CD4-positive, CD25-positive, alpha-beta regulatory T cell (primary cell): ENCODE data around the gene MPP4. TPM values are rescaled to one million over a fixed set of nuclear protein-coding genes. Genes with fewer than 3 reads are reported as not detected.

Source experiments
- ATAC-seq, 2 donors: fragments of 150-1000 bp; cut with Tn5 transposase; one replicate each; pipeline ENCODE4 v1.10.0; 2021; ENCODE audit warnings: low read depth in 2 of 2, moderate number of reproducible peaks in 2 of 2, moderate library complexity in 1 of 2
- DNase-seq, 3 donors: peaks; one replicate each; pipeline versions ENCODE4 v3.0.0 to v3.0.0-alpha.2; 2012 to 2022; ENCODE audit warnings: mixed read lengths in 1 of 3
- H3K27ac ChIP-seq: one replicate; pipeline ENCODE4 v1.7.0; 2013; ENCODE audit warnings: mild to moderate bottlenecking, low read length; ENCODE audit not compliant: insufficient read depth, poor library complexity, severe bottlenecking
- H3K27me3 ChIP-seq: one replicate; pipeline ENCODE4 v1.7.0; 2013; ENCODE audit warnings: low read length; ENCODE audit not compliant: control insufficient read depth, insufficient read depth
- H3K36me3 ChIP-seq: one replicate; pipeline ENCODE4 v1.7.0; 2013; ENCODE audit warnings: mild to moderate bottlenecking, low read length, moderate library complexity; ENCODE audit not compliant: control insufficient read depth, insufficient read depth
- H3K4me1 ChIP-seq: 2 replicates; pipeline ENCODE4 v1.7.0; 2013; ENCODE audit warnings: mild to moderate bottlenecking, low read length; ENCODE audit not compliant: insufficient read depth, control insufficient read depth, poor library complexity, severe bottlenecking
- H3K4me3 ChIP-seq: one replicate; pipeline ENCODE4 v1.7.0; 2013; ENCODE audit warnings: low read depth, mild to moderate bottlenecking, low read length, moderate library complexity
- H3K9me3 ChIP-seq, 2 experiments: 1 replicate in 1 of 2; 2 replicates in 1 of 2; pipeline ENCODE4 v1.7.0; 2013; ENCODE audit warnings: low read length in 2 of 2, mild to moderate bottlenecking in 1 of 2, moderate library complexity in 1 of 2; ENCODE audit not compliant: control insufficient read depth in 2 of 2
- H3K27ac Mint-ChIP-seq, 3 donors: one replicate each; pipeline ENCODE4 v1.8.0; 2020 to 2022; ENCODE audit warnings: mild to moderate bottlenecking in 3 of 3, mixed read lengths in 3 of 3, moderate library complexity in 2 of 3
- H3K27me3 Mint-ChIP-seq: one replicate; pipeline ENCODE4 v1.8.0; 2022; ENCODE audit warnings: mild to moderate bottlenecking, mixed read lengths
- H3K36me3 Mint-ChIP-seq: one replicate; pipeline ENCODE4 v1.8.0; 2020; ENCODE audit warnings: mixed read lengths
- H3K4me1 Mint-ChIP-seq, 4 donors: one replicate each; pipeline ENCODE4 v1.8.0; 2020 to 2022; ENCODE audit warnings: mixed read lengths in 4 of 4, mild to moderate bottlenecking in 1 of 4
- H3K4me3 Mint-ChIP-seq, 4 donors: one replicate each; pipeline ENCODE4 v1.8.0; 2020 to 2022; ENCODE audit warnings: mild to moderate bottlenecking in 4 of 4, mixed read lengths in 4 of 4, moderate library complexity in 3 of 4
- H3K9me3 Mint-ChIP-seq, 7 donors: one replicate each; pipeline ENCODE4 v1.8.0; 2020 to 2022; ENCODE audit warnings: mixed read lengths in 7 of 7, mild to moderate bottlenecking in 3 of 7, moderate library complexity in 2 of 7
- polyA plus RNA-seq, 4 donors: library from polyadenylated mRNA; unstranded; fragments of 300-500 nt; fragmentation: Illumina TruSeq; gene quantifications; one replicate each; pipeline ENCODE4 v1.2.3, GENCODE V29; 2021
- total RNA-seq: library from RNA; stranded (reverse); gene quantifications from one replicate; pipeline ENCODE4 v1.2.3, GENCODE V29; 2022

Gene MPP4
- total and polyA plus RNA-seq, 5 donors from 2014 or later: not detected

DNA sequence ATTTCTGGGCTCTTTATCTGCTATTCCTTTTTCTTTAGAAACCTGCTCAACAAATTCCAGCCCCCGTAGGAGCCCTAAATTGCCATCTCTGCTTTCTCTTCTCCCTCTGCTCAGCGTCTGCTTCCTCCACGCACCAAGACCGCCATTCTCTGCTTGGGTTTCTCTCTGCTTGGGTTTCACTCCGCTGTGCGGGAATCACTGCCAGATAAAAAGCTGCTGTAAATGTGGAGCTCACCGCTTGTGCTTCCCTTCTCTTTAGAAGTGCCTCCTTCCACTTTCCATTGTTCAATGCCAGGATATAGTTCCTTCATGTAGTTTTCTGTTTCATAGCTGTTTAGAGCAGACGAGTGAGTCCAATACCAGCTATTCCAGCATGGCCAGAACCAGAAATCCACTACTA is 101.0 kb downstream of the MPP4 start:
- Mint-ChIP-seq H3K4me3 (no peak overlapping the region), H3K36me3 (no peaks in the 10 kb centered on the region), H3K4me1 (no peaks in the 10 kb centered on the region), H3K27ac (no peak overlapping the region), H3K9me3 (peaks cover 2 to 18% (median 10%) of the 10 kb centered on the region in 7 donors), H3K27me3 (peaks cover 18% of the 10 kb centered on the region)
- H3K4me1 ChIP-seq: no peaks in the 10 kb centered on the region
- ATAC-seq (no peak), DNase-seq (no peak)
- H3K36me3 ChIP-seq: no peaks in the 10 kb centered on the region
- peaks cover 7% of the 10 kb centered on the region for H3K27me3 ChIP-seq
- H3K4me3 ChIP-seq: no peak overlapping the region
- H3K9me3 ChIP-seq: peaks cover 0 to 3% of the 10 kb centered on the region in 2 experiments
- no peak overlapping the region for H3K27ac ChIP-seq

Other genes starting within 250 kb of the MPP4 start
- gene TRAK2, start 247.2 kb downstream of the MPP4 start, total RNA-seq: 66.5 TPM
- gene TRAK2, start 247.2 kb downstream of the MPP4 start, polyA plus RNA-seq: 10 to 100 TPM; 53.0 to 65.2 (median 56.8) TPM
- gene STRADB, start 246.9 kb downstream of the MPP4 start, total RNA-seq: 11.0 TPM
- 10 to 100 TPM; 34.2 to 44.2 (median 35.6) TPM for gene STRADB, start 246.9 kb downstream of the MPP4 start, polyA plus RNA-seq
- gene TMEM237, start 55.1 kb downstream of the MPP4 start, total RNA-seq: 6.5 TPM
- 1 to 10 TPM; 2.4 to 5.5 (median 4.0) TPM for gene TMEM237, start 55.1 kb downstream of the MPP4 start, polyA plus RNA-seq
- 9.9 TPM for gene ALS2, start 82.3 kb upstream of the MPP4 start, total RNA-seq
- gene ALS2, start 82.3 kb upstream of the MPP4 start, polyA plus RNA-seq: 1 to 10 TPM; 3.4 to 4.6 (median 4.2) TPM
- gene CDK15, start 107.9 kb upstream of the MPP4 start, total RNA-seq: not detected
- not detected for gene CDK15, start 107.9 kb upstream of the MPP4 start, polyA plus RNA-seq